HFFc6 (cell line): ENCODE data around the gene ATP5MG. TPM values are rescaled to one million over a fixed set of nuclear protein-coding genes. Genes with fewer than 3 reads are reported as not detected.
"Not testable (repeated sequence)": the region's sequence is repeated elsewhere in the genome, so short reads cannot be mapped to it uniquely, and the experiment has no call there.

Experiments
- DNase-seq: peaks from one replicate; pipeline ENCODE4 v3.0.0-alpha.2; 2018
- H3K27ac Mint-ChIP-seq: 2 replicates; pipeline ENCODE4 v1.8.0; 2020; ENCODE audit warnings: mild to moderate bottlenecking, mixed read lengths
- H3K27me3 Mint-ChIP-seq: 2 replicates; pipeline ENCODE4 v1.8.0; 2021; ENCODE audit warnings: mild to moderate bottlenecking, moderate library complexity, mixed read lengths; ENCODE audit not compliant: insufficient read depth
- H3K36me3 Mint-ChIP-seq: 2 replicates; pipeline ENCODE4 v1.8.0; 2021; ENCODE audit warnings: low read depth, mixed read lengths
- H3K4me1 Mint-ChIP-seq: 2 replicates; pipeline ENCODE4 v1.8.0; 2020; ENCODE audit warnings: low read depth, mixed read lengths
- H3K4me3 Mint-ChIP-seq: 2 replicates; pipeline ENCODE4 v1.8.0; 2020; ENCODE audit warnings: mild to moderate bottlenecking, moderate library complexity, mixed read lengths
- H3K9me3 Mint-ChIP-seq: 2 replicates; pipeline ENCODE4 v1.8.0; 2020; ENCODE audit warnings: mild to moderate bottlenecking, mixed read lengths
- CTCF ChIP-seq: fragments of 200-600 bp; sonication (generic); IDR thresholded peaks from 2 replicates; pipeline ENCODE4 v1.5.0; 2021; ENCODE audit warnings: antibody characterized with exemption, mild to moderate bottlenecking
- total RNA-seq, 6 experiments: library from RNA; stranded (reverse); fragmentation: NEBNext Ultra II Directional; extraction: Animal tissue kit (Norgen Biotek cat#: 25700); gene quantifications; 2 replicates in 1 of 6; 3 replicates in 5 of 6; pipeline ENCODE4 v1.2.3, GENCODE V29; 2021

Gene ATP5MG
- total RNA-seq, 6 experiments from 2014 or later: 196 to 275 (median 223) TPM

GRCh38 chr11:118410055-118410745 is 8.8 kb downstream of the ATP5MG start:
- no peak for TF ChIP-seq CTCF
- Mint-ChIP-seq H3K27me3 (no peaks in the 10 kb centered on the region), H3K9me3 (no peaks in the 10 kb centered on the region), H3K4me3 (no peak overlapping the region), H3K4me1 (peaks cover 12% of the 10 kb centered on the region; the same call in 1 of the 2 replicates), H3K27ac (no peak overlapping the region), H3K36me3 (peaks cover 16% of the 10 kb centered on the region; the same call in 1 of the 2 replicates)
- no peak for DNase-seq

GRCh38 chr11:118411530-118411929 is 10.1 kb downstream of the ATP5MG start:
- Mint-ChIP-seq H3K4me3 (no peak overlapping the region), H3K27me3 (no peaks in the 10 kb centered on the region), H3K36me3 (peaks cover 16% of the 10 kb centered on the region; the same call in 1 of the 2 replicates), H3K27ac (no peak overlapping the region), H3K4me1 (peaks cover 3% of the 10 kb centered on the region; the same call in 1 of the 2 replicates), H3K9me3 (no peaks in the 10 kb centered on the region)
- no peak for TF ChIP-seq CTCF
- DNase-seq: no peak

GRCh38 chr11:118412921-118413320 is 11.5 kb downstream of the ATP5MG start:
- H3K27ac Mint-ChIP-seq: no peak overlapping the region; the same call in 1 of the 2 replicates
- DNase-seq: no peak
- H3K36me3 Mint-ChIP-seq: peaks cover 16% of the 10 kb centered on the region; the same call in 1 of the 2 replicates
- no peaks in the 10 kb centered on the region for H3K27me3 Mint-ChIP-seq
- H3K4me3 Mint-ChIP-seq: no peak overlapping the region
- peaks cover 5% of the 10 kb centered on the region; the same call in 1 of the 2 replicates for H3K4me1 Mint-ChIP-seq
- H3K9me3 Mint-ChIP-seq: no peaks in the 10 kb centered on the region
- TF ChIP-seq CTCF: no peak

GRCh38 chr11:118415062-118415738 is 13.8 kb downstream of the ATP5MG start:
- Mint-ChIP-seq H3K9me3 (no peaks in the 10 kb centered on the region), H3K4me3 (no peak overlapping the region), H3K4me1 (peaks cover 8% of the 10 kb centered on the region; the same call in 1 of the 2 replicates), H3K36me3 (peaks cover 4% of the 10 kb centered on the region; the same call in 1 of the 2 replicates), H3K27me3 (no peaks in the 10 kb centered on the region), H3K27ac (no peak overlapping the region)
- no peak for DNase-seq
- TF ChIP-seq CTCF: no peak

GRCh38 chr11:118415739-118416068 is 14.3 kb downstream of the ATP5MG start:
- no peak overlapping the region for H3K27ac Mint-ChIP-seq
- H3K27me3 Mint-ChIP-seq: no peaks in the 10 kb centered on the region
- no peaks in the 10 kb centered on the region for H3K36me3 Mint-ChIP-seq
- no peaks in the 10 kb centered on the region for H3K9me3 Mint-ChIP-seq
- H3K4me3 Mint-ChIP-seq: no peak overlapping the region
- TF ChIP-seq CTCF: no peak
- H3K4me1 Mint-ChIP-seq: peaks cover 8% of the 10 kb centered on the region; the same call in 1 of the 2 replicates
- peak; percentile 97 for DNase-seq

- not testable (repeated sequence) for H3K27ac Mint-ChIP-seq, DNase-seq, H3K9me3 Mint-ChIP-seq, H3K4me3 Mint-ChIP-seq, H3K4me1 Mint-ChIP-seq, H3K27me3 Mint-ChIP-seq, H3K36me3 Mint-ChIP-seq
Observed at GRCh38 chr11:118416900-118417299, 15.5 kb downstream of the ATP5MG start.
